ENCODE results near the gene DOCK1. TPM values are rescaled to one million over a fixed set of nuclear protein-coding genes. Genes with fewer than 3 reads are reported as not detected.
"Not testable (repeated sequence)": the region's sequence is repeated elsewhere in the genome, so short reads cannot be mapped to it uniquely, and the experiment has no call there.

The DOCK1 gene
- total RNA-seq, 1 experiment from 2014 or later: 40.0 TPM

GRCh38 chr10:126893841-126894240 lies 11.4 kb upstream of the DOCK1 start:
- H3K4me1 Mint-ChIP-seq (ENCODE audit: insufficient read depth, unreplicated experiment): no peaks in the 10 kb centered on the region
- H3K9me3 Mint-ChIP-seq (ENCODE audit: unreplicated experiment): peaks cover 7% of the 10 kb centered on the region
- no peak for DNase-seq (ENCODE audit: unreplicated experiment)
- TF ChIP-seq, protein P1, sequence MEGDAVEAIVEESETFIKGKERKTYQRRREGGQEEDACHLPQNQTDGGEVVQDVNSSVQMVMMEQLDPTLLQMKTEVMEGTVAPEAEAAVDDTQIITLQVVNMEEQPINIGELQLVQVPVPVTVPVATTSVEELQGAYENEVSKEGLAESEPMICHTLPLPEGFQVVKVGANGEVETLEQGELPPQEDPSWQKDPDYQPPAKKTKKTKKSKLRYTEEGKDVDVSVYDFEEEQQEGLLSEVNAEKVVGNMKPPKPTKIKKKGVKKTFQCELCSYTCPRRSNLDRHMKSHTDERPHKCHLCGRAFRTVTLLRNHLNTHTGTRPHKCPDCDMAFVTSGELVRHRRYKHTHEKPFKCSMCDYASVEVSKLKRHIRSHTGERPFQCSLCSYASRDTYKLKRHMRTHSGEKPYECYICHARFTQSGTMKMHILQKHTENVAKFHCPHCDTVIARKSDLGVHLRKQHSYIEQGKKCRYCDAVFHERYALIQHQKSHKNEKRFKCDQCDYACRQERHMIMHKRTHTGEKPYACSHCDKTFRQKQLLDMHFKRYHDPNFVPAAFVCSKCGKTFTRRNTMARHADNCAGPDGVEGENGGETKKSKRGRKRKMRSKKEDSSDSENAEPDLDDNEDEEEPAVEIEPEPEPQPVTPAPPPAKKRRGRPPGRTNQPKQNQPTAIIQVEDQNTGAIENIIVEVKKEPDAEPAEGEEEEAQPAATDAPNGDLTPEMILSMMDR (IDR thresholded peaks at IDR 0.05; ENCODE audit: unreplicated experiment): no peak
- H3K27me3 Mint-ChIP-seq (ENCODE audit: insufficient read depth, unreplicated experiment): no peaks in the 10 kb centered on the region
- ChIA-PET CTCF (no interaction called here), POLR2A (no interaction called here)
- intact Hi-C loops (cut with micrococcal nuclease): no loop called here
- no peak overlapping the region for H3K27ac Mint-ChIP-seq (ENCODE audit: low read depth, unreplicated experiment)
- H3K36me3 Mint-ChIP-seq (ENCODE audit: insufficient read depth, unreplicated experiment): no peaks in the 10 kb centered on the region
- no TSS peak for BruUV-seq (replicated peaks)
- H3K4me3 Mint-ChIP-seq (ENCODE audit: unreplicated experiment): no peak overlapping the region

GRCh38 chr10:126895214-126895781 lies 9.9 kb upstream of the DOCK1 start:
- H3K27ac Mint-ChIP-seq (ENCODE audit: low read depth, unreplicated experiment): no peak overlapping the region
- ChIA-PET CTCF (no interaction called here), POLR2A (no interaction called here)
- DNase-seq (ENCODE audit: unreplicated experiment): no peak
- H3K36me3 Mint-ChIP-seq (ENCODE audit: insufficient read depth, unreplicated experiment): no peaks in the 10 kb centered on the region
- TF ChIP-seq, protein P1 (IDR thresholded peaks at IDR 0.05; ENCODE audit: unreplicated experiment): no peak
- no TSS peak for BruUV-seq (replicated peaks)
- no peak overlapping the region for H3K4me3 Mint-ChIP-seq (ENCODE audit: unreplicated experiment)
- intact Hi-C loops (cut with micrococcal nuclease): no loop called here
- H3K27me3 Mint-ChIP-seq (ENCODE audit: insufficient read depth, unreplicated experiment): no peaks in the 10 kb centered on the region
- H3K9me3 Mint-ChIP-seq (ENCODE audit: unreplicated experiment): peaks cover 7% of the 10 kb centered on the region
- H3K4me1 Mint-ChIP-seq (ENCODE audit: insufficient read depth, unreplicated experiment): no peaks in the 10 kb centered on the region

DNA sequence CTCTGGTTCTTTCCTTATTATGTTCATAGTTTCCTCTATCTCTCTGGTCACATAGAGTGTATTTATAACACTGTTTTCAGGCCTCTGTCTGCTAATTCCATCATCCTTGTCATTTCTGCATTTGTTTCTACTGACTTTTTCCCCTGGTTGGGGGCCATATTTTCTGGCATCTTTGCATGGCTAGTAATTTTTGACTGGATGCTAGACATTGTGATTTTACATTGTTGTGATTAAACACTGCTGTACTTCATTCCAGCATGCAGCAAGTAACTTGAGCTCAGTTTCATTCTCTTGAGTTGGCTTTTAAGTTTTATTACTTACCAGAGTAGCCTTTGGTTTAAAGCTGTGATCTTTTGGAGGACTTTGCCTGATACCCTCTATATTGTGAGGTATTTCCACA lies 6.8 kb upstream of the DOCK1 start:
- TF ChIP-seq, protein P1 (IDR thresholded peaks at IDR 0.05; ENCODE audit: unreplicated experiment): no peak
- peaks cover 7% of the 10 kb centered on the region for H3K9me3 Mint-ChIP-seq (ENCODE audit: unreplicated experiment)
- POLR2A ChIA-PET: no interaction called here
- H3K27ac Mint-ChIP-seq (ENCODE audit: low read depth, unreplicated experiment): no peak overlapping the region
- H3K36me3 Mint-ChIP-seq (ENCODE audit: insufficient read depth, unreplicated experiment): no peaks in the 10 kb centered on the region
- CTCF ChIA-PET: no interaction called here
- intact Hi-C loops (cut with micrococcal nuclease): no loop called here
- peaks cover 14% of the 10 kb centered on the region for H3K4me1 Mint-ChIP-seq (ENCODE audit: insufficient read depth, unreplicated experiment)
- BruUV-seq (replicated peaks): no TSS peak
- no peaks in the 10 kb centered on the region for H3K27me3 Mint-ChIP-seq (ENCODE audit: insufficient read depth, unreplicated experiment)
- H3K4me3 Mint-ChIP-seq (ENCODE audit: unreplicated experiment): no peak overlapping the region
- no peak for DNase-seq (ENCODE audit: unreplicated experiment)

DNA sequence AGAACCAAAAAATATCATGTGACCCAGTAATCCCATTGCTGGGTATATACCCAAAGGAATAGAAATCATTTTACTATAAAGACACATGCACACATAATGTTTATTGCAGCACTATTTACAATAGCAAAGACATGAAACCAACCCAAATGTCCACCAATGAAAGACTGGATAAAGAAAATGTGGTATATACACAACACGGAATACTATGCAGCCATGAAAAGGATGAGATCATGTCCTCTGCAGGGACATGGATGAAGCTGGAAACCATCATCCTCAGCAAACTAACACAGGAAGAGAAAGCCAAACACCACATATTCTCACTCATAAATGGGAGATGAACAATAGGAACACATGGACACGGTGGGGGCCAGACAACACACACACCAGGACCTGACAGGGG lies 5.7 kb upstream of the DOCK1 start:
- DNase-seq (ENCODE audit: unreplicated experiment); H3K9me3 Mint-ChIP-seq (ENCODE audit: unreplicated experiment); H3K27ac Mint-ChIP-seq (ENCODE audit: low read depth, unreplicated experiment); H3K36me3 Mint-ChIP-seq (ENCODE audit: insufficient read depth, unreplicated experiment); POLR2A ChIA-PET; H3K27me3 Mint-ChIP-seq (ENCODE audit: insufficient read depth, unreplicated experiment); CTCF ChIA-PET; H3K4me3 Mint-ChIP-seq (ENCODE audit: unreplicated experiment); intact Hi-C loops (cut with micrococcal nuclease); BruUV-seq (replicated peaks): not testable (repeated sequence)
- H3K4me1 Mint-ChIP-seq (ENCODE audit: insufficient read depth, unreplicated experiment): peaks cover 22% of the 10 kb centered on the region

DNA sequence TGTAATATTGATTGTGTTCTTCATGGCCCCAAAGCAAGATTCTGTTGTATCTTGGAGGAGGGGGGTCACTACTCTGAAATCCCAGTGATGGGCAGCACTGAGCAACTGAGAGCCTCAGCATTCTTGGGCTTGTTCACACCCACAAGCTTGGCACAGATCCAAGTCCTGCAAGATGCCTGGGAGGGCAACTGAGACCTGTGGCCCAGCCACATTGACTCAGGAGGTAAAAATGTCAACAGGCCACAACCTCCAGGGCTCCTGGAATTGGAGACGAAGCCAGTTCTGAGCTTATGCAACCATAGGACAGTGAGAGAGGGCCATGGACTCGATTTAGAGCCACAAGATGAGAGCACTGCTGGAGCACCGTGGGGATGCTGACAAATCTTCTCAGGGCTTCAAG lies 3.1 kb upstream of the DOCK1 start:
- Mint-ChIP-seq H3K4me3 (ENCODE audit: unreplicated experiment) (peak overlapping the region; percentile 9), H3K4me1 (ENCODE audit: insufficient read depth, unreplicated experiment) (peaks cover 33% of the 10 kb centered on the region), H3K36me3 (ENCODE audit: insufficient read depth, unreplicated experiment) (no peaks in the 10 kb centered on the region), H3K9me3 (ENCODE audit: unreplicated experiment) (peaks cover 7% of the 10 kb centered on the region), H3K27me3 (ENCODE audit: insufficient read depth, unreplicated experiment) (no peaks in the 10 kb centered on the region), H3K27ac (ENCODE audit: low read depth, unreplicated experiment) (peak overlapping the region; percentile 22)
- intact Hi-C loops (cut with micrococcal nuclease): loop anchor here (2.0 to 10.0 kb wide), 3 partner anchors 67 to 250 kb away; no protein-coding TSS in a partner anchor
- peak; percentile 99 for DNase-seq (ENCODE audit: unreplicated experiment)
- no TSS peak for BruUV-seq (replicated peaks)
- TF ChIP-seq, protein P1 (IDR thresholded peaks at IDR 0.05; ENCODE audit: unreplicated experiment): peak; percentile 35
- CTCF ChIA-PET: no interaction called here
- POLR2A ChIA-PET: interaction anchor here (0.9 to 1.2 kb wide), 2 partner anchors 107 to 250 kb away, joined by 3 read pairs; no protein-coding TSS in a partner anchor
